Measurements from ENCODE around the gene KMT2A. TPM values are rescaled to one million over a fixed set of nuclear protein-coding genes. Genes with fewer than 3 reads are reported as not detected.

Gene KMT2A
- total RNA-seq, 2 donors from 2014 or later = 76.9 to 78.8 TPM

DNA sequence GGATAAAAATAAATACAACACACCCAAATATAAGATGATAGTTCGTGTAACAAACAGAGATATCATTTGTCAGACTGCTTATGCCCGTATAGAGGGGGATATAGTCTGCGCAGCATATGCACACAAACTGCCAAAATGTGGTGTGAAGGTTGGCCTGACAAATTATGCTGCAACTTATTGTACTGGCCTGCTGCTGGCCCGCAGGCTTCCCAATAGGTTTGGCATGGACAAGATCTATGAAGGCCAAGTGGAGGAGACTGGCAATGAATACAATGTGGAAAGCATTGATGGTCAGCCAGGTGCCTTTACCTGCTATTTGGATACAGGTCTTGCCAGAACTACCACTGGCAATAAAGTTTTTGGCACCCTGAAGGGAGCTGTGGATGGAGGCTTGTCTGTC, 124.5 kb downstream of the KMT2A start:
- Mint-ChIP-seq H3K9me3 (no peaks in the 10 kb centered on the region), H3K4me1 (peaks cover 4% of the 10 kb centered on the region), H3K27ac (no peak overlapping the region), H3K27me3 (ENCODE audit: insufficient read depth) (no peaks in the 10 kb centered on the region), H3K36me3 (ENCODE audit: low read depth) (peaks cover 13% of the 10 kb centered on the region), H3K4me3 (no peak overlapping the region)
- 93 to 98% methylated on average over 4 of the region's 4 CpGs for WGBS, 2 experiments (ENCODE audit: insufficient coverage in 1 of 2, insufficient read length in 1 of 2)
- Histone ChIP-seq H3K9me3 (ENCODE audit: control insufficient read depth, low read length) (no peaks in the 10 kb centered on the region), H3K27me3 (ENCODE audit: control insufficient read depth, insufficient read depth, low read length, poor library complexity, severe bottlenecking) (no peaks in the 10 kb centered on the region), H3K4me1 (ENCODE audit: control insufficient read depth, insufficient read depth, low read length) (no peaks in the 10 kb centered on the region), H3K36me3 (ENCODE audit: control insufficient read depth, insufficient read depth, low read length) (no peaks in the 10 kb centered on the region), H3K4me3 (ENCODE audit: low read length) (no peak overlapping the region), H3K27ac (ENCODE audit: low read depth, low read length) (no peak overlapping the region), H3K9ac (ENCODE audit: extremely low read depth, low read length, poor library complexity, severe bottlenecking) (no peak overlapping the region)
- TF ChIP-seq, protein P1, sequence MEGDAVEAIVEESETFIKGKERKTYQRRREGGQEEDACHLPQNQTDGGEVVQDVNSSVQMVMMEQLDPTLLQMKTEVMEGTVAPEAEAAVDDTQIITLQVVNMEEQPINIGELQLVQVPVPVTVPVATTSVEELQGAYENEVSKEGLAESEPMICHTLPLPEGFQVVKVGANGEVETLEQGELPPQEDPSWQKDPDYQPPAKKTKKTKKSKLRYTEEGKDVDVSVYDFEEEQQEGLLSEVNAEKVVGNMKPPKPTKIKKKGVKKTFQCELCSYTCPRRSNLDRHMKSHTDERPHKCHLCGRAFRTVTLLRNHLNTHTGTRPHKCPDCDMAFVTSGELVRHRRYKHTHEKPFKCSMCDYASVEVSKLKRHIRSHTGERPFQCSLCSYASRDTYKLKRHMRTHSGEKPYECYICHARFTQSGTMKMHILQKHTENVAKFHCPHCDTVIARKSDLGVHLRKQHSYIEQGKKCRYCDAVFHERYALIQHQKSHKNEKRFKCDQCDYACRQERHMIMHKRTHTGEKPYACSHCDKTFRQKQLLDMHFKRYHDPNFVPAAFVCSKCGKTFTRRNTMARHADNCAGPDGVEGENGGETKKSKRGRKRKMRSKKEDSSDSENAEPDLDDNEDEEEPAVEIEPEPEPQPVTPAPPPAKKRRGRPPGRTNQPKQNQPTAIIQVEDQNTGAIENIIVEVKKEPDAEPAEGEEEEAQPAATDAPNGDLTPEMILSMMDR (conservative IDR thresholded peaks at IDR 0.05) = no peak
- no peak for DNase-seq

DNA sequence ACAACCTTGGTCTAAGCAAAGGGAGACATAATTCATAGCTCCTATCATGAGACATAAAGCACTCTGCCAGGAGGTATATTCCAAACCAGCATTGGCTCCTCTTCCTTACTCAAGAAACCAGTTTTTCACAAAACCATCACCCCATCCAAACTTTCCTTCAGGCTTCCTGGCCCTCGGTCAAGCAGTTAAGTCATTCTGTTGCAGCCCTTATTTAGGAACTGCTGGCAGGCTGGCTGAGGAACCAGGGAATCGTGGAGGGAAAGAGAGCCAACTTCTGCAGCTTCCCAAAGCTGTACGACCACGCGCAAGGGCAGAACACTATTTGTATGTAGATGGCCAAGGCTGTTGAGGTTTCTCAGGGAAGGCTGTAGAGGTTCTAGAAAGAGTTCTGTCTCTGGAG, 128.8 kb downstream of the KMT2A start:
- Histone ChIP-seq H3K27me3 (ENCODE audit: control insufficient read depth, insufficient read depth, low read length, poor library complexity, severe bottlenecking) (no peaks in the 10 kb centered on the region), H3K9me3 (ENCODE audit: control insufficient read depth, low read length) (no peaks in the 10 kb centered on the region), H3K4me1 (ENCODE audit: control insufficient read depth, insufficient read depth, low read length) (no peaks in the 10 kb centered on the region), H3K36me3 (ENCODE audit: control insufficient read depth, insufficient read depth, low read length) (no peaks in the 10 kb centered on the region), H3K27ac (ENCODE audit: low read depth, low read length) (no peak overlapping the region), H3K4me3 (ENCODE audit: low read length) (no peak overlapping the region), H3K9ac (ENCODE audit: extremely low read depth, low read length, poor library complexity, severe bottlenecking) (no peak overlapping the region)
- Mint-ChIP-seq H3K27ac (no peak overlapping the region), H3K9me3 (no peaks in the 10 kb centered on the region), H3K4me1 (peaks cover 4% of the 10 kb centered on the region), H3K27me3 (ENCODE audit: insufficient read depth) (no peaks in the 10 kb centered on the region), H3K36me3 (ENCODE audit: low read depth) (no peaks in the 10 kb centered on the region), H3K4me3 (peak overlapping the region; percentile 74)
- no peak for DNase-seq
- TF ChIP-seq, protein P1 (conservative IDR thresholded peaks at IDR 0.05) = no peak
- WGBS, 2 experiments (ENCODE audit: insufficient coverage in 1 of 2, insufficient read length in 1 of 2) = 93 to 95% methylated on average over 2 to 5 of the region's 5 CpGs

- WGBS, 2 experiments (ENCODE audit: insufficient coverage in 1 of 2, insufficient read length in 1 of 2) = 75 to 100% methylated on average over 1 to 2 of the region's 2 CpGs
- Mint-ChIP-seq H3K9me3 (no peaks in the 10 kb centered on the region), H3K27ac (no peak overlapping the region), H3K27me3 (ENCODE audit: insufficient read depth) (no peaks in the 10 kb centered on the region), H3K4me3 (no peak overlapping the region), H3K36me3 (ENCODE audit: low read depth) (peaks cover 2% of the 10 kb centered on the region), H3K4me1 (peaks cover 14% of the 10 kb centered on the region)
- Histone ChIP-seq H3K9ac (ENCODE audit: extremely low read depth, low read length, poor library complexity, severe bottlenecking) (no peak overlapping the region), H3K27me3 (ENCODE audit: control insufficient read depth, insufficient read depth, low read length, poor library complexity, severe bottlenecking) (no peaks in the 10 kb centered on the region), H3K9me3 (ENCODE audit: control insufficient read depth, low read length) (no peaks in the 10 kb centered on the region), H3K4me3 (ENCODE audit: low read length) (no peak overlapping the region), H3K27ac (ENCODE audit: low read depth, low read length) (no peak overlapping the region), H3K36me3 (ENCODE audit: control insufficient read depth, insufficient read depth, low read length) (peaks cover 8% of the 10 kb centered on the region), H3K4me1 (ENCODE audit: control insufficient read depth, insufficient read depth, low read length) (no peaks in the 10 kb centered on the region)
- DNase-seq = no peak
- TF ChIP-seq, protein P1 (conservative IDR thresholded peaks at IDR 0.05) = no peak
These were observed 133.4 kb downstream of the KMT2A start for GRCh38 chr11:118569670-118570069.
